HG03095 (cell line): Measurements from ENCODE around the gene SPRY2.

Experiments used
- ATAC-seq: cut with Tn5 transposase; IDR thresholded peaks from one replicate; pipeline ENCODE4 v1.9.1; 2021; ENCODE audit warnings: moderate library complexity; ENCODE audit not compliant: unreplicated experiment

The SPRY2 gene

DNA sequence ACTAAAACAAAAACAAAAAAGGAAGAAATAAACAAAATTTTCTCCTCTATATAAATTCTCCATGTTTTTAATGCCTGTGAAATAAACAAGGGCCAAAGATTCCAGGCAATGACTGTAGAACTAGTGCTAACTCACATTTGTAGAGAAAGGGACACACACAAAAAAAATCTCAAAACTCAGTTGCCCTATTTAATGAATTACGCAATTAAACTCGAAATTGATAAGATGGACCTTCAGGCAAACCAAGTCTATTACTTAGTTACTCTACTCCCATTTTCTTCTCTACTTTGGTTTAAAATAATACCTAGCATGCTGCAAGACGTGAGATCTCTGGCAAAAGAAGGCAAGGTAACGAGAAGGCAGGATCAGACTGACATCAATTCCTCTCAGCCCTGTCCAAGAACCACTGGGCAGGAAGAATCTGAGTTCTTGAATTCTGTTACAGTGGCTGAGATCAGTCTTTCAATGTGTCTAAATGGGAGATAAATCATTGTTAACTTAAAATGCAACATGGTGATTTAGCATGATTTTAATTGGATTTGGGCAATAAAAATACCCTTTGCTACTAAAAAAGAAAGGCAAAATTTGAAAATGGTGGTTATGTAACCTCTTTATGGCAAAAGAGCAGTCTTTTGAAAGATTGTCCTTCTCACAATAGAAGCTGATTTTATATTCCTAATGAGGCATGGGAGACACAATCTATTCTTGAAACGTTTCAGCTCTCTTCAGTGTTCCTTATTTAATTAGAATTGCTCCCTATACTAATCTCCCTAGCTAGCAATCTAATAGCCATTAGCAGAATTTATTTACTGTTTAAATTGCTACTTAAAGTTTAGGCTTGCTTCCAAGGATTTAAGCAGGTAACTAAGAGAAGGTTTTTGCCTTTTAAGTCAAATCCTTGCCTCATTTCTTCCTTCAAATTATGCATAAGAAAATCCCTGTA is 25.9 kb downstream of the SPRY2 start:
- no peak for ATAC-seq

- no peak for ATAC-seq
Observed at GRCh38 chr13:80313668-80314256, 27.2 kb downstream of the SPRY2 start.

DNA sequence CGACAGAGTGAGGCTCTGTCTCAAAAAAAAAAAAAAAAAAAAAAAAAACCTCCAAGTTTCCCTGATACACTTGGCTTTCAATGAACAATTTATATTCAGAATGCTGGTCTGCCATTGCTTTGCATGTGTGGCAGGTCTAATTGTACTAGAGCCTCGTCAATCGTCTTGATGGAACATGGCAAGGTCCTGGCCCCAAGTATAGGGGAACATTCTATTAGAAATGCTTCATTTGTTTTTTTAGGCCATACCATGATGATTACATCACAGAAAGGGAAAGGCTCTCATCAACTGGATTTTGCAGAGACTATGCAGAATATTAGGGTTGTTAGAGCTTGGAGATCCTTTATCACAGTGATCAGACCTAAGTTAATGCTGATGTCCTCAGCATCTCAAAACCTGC is 28.0 kb downstream of the SPRY2 start:
- no peak for ATAC-seq

- ATAC-seq: no peak
Observed at GRCh38 chr13:80312012-80312704, 28.8 kb downstream of the SPRY2 start.

DNA sequence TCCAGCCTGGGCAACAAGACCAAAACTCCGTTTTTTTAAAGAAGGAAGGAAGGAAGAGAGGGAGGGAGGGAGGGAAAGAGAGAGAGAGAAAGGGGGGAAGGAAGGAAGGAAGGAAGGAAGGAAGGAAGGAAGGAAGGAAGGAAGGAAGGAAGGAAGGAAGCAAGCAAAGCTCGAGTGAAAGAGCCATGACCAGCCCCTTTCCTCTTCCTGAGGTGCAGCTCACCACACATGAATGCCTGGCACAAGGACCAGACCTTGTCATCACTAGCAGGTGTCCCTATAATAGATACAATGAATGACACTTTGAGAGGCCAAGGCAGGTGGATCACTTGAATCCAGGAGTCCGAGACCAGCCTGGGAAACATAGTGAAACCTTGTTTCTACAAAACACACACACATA is 31.0 kb downstream of the SPRY2 start:
- no peak for ATAC-seq

- ATAC-seq: no peak
Observed at GRCh38 chr13:80307401-80307987, 33.4 kb downstream of the SPRY2 start.

- no peak for ATAC-seq
Observed at GRCh38 chr13:80306337-80306972, 34.5 kb downstream of the SPRY2 start.

DNA sequence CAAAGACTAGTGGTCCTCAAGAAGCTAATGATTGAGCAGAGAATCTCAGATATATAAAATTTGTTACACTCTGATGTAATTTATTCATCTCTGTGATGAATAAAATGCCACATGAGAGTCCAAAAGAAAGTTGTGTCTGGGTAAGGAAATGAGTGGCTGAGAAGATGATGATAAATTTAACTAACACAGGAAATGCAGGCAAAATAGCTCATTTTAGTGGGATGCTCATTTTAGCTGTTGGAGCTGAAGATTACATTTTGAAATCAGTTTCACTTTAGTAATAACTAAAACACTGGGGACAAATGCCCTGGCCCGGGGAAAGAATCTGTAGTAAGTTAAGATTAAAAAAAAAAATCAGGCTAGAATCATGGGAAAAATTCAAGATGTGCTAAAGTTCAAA is 35.2 kb downstream of the SPRY2 start:
- no peak for ATAC-seq

GRCh38 chr13:80303225-80303811 is 37.6 kb downstream of the SPRY2 start:
- ATAC-seq: no peak

- ATAC-seq: no peak
Observed at GRCh38 chr13:80299046-80299445, 41.9 kb downstream of the SPRY2 start.

DNA sequence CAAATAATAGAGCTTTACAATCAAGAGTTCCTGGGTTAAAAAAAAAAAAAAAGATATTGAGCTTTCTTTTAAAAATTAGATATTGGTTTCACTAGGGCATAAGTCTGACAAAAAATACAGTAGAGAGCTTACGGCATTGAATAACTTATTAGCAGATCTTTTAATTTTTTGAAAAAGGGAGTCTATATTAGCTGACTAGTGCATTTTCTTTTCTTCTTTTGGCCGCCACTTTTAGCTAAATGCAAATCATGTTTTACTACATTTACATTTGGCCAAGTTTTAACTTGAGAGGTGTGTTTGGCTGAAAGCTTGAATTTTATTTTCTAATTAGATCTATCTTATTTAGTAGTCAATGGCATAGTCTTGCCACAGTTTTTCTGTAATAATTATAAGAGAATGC is 43.4 kb downstream of the SPRY2 start:
- ATAC-seq: no peak

DNA sequence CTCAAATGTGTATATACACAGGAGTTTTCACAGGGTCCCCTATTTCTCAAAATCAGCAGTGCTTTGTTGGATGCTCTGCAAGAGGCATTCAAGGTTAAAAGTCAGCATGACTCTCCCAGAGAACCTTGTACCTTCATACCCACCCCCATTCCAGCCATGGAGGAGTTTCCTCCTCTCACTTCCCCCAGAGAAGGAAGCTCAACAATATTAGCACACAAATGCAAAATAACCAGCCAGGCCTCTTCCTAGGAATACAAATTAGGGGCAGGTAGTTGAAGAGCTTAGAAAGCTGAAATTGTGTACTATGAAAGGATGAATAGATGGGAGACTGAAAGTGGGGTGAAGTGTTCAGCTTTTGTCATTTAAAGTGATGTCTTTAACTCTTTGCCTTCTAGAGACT is 43.8 kb downstream of the SPRY2 start:
- no peak for ATAC-seq

- no peak for ATAC-seq
Observed at GRCh38 chr13:80296638-80297037, 44.3 kb downstream of the SPRY2 start.

DNA sequence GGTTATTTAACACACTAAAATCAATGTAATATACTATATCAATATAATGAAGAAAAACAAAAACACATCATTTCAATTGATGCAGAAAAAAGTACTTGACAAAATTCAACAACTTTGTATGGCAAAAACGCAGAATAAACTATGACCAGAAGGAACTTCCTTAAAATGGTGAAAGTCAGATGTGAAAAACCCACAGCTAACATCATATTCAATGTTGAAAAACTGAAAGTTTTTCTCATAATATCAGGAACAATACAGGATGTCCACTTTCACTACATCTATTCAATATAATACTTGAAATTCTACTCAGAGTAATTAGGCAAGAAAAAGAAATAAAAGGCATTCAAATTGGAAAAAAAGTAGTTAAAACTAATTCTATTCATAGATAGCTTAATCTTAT is 50.3 kb downstream of the SPRY2 start:
- no peak for ATAC-seq
